ENCODE measurements around the gene ZRANB1.
A peak's percentile ranks its signal among the peaks of the same experiment; 100 is the strongest.
"Not testable (repeated sequence)": the region's sequence is repeated elsewhere in the genome, so short reads cannot be mapped to it uniquely, and the experiment has no call there.

ZRANB1 gene

DNA sequence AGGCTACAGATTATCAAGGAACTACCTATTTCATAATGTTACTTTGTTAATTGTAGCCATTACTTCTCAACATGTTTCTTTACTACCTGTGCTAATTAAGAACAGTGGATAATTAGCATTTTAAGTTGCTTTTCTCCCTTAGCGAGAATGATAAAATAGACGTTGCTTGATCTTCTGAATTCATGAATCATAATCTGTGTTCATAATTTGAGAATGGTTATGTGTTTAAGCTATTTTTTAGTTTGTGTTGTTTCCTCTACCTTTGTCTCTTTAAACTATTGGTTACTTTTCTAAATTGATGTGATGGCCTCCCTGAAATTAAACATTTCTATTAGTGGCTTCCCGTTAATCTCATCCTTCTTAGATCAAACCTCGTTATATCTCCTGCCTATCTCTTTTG lies at the start of gene ZRANB1:
ZRANB1 (plus strand) TSS at position 301 of the 400 bp plus-strand sequence. CDS start 371 bp downstream, outside the sequence.
- DNase-seq = no peak

DNA sequence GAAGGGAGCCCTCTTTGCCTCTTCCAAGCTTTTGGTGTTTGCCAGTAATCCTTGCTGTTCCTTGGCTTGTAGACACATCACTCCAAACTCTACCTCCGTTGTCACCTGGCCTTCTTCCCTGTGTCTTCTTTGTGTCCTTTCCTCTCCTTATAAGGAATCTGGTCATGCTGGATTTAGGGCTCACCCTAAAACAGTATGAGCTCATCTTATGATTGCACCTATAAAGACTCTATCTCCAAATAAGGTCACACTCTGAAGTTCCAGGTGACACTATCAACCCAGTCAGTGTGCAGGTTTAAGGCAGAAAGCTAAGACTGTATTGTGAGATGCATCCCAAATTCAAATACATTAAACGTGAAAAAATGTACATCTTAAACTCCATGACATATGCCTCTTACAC lies 49.0 kb upstream of the ZRANB1 start:
- no peak for DNase-seq

DNA sequence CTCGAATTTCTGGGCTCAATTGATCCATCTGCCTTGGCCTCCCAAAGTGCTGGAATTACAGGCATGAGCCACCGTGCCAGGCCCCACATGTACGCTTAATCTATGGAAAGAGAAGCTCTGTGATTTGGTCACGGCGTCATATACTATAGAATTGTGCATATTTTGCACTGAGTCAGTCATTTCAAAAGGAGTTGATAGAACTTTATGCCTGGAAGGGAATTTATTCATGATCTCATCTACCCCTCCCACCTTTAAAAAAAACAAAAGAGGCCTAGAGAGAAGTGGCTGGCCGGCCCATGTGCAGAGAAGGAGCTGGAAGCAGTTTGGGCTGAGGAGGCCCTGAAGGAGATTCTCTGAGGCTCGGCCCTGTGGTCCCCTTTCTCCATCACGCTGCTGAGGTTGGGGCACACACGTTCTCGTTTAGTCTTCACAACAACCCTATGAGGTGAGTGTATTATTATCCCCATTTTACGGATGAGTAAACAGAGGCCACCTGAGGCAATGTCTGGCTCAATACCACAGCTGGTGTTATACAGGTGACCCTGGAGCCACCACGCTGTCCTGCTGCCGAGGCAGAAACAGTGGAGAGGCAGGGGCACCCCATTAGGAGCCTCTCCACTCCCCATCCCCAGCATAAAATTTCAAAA lies 47.2 kb upstream of the ZRANB1 start:
- DNase-seq = no peak

DNA sequence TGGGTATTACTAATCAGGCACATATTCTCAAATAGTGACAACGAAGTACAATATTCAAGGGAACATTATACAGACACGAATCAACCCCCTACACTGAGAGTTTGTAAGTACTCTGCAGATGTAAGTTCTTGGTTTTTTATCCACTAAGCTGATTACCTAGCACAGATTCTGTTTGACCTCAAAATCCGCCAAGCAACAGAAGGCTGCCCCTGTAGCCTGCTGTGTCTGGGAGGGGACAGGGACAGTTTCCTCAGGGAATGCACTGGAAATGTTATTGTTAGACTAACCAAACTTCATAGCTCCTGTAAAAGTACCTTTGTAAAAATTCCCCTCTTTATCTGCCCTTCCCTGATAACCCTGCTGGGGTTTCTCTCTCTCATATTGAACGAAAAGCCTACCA lies 45.2 kb upstream of the ZRANB1 start:
- DNase-seq = no peak

DNA sequence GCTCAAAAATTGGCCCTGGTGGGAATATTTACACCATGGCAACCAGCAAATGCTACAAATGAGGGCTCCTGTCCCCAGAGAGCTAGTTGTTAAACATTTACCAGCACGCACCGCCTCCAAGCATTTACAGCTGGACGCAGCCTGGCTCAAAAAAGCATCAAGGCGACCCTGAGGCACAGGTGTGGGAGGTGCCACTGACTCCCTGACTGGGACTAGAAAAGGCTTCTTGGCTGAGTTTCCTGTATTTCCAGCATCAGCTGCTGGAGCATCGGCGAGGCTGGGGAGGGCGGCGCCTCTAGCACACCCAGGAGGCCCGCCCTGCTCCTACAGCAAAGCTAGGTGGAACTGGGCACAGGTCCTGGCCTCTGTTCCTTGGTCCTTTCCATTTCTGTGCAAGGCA lies 43.5 kb upstream of the ZRANB1 start:
- DNase-seq = no peak

DNA sequence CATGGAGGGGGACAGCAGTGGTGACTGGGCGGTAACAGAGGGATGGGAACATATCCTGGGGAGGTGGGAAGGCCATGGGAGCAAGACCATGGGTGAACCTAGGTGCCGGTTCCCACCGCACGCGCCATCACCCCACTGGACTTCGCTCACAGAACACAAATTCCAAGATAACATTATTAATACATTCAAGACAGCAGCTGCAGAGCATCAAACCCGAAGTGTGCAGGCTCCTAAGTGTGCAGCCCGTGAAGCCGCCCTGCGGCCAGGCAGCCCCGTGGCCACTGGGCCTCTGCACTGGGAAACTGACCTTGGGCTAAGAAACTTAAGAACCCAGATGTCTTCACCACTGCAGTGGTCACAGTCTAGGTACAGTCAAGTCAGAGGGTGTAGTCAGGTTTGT lies 42.8 kb upstream of the ZRANB1 start:
- no peak for DNase-seq

DNA sequence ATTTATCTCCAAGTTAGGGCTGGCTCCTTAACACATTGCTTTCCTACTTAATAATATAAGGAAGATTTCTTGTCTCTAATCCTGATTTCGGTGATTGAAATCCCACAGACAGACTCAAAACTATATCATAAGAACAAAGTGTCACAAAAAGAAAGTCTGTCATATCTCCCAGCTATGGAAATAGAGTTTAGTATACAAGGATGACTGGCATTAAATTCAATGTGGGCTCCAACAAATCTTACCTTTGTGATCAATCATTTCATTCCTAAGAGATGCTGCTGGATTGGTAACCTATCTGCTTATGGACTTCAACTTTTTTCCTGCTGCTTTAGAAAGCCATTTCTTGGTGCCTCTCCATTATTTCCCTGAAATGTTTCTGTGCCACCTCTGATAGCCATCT lies 39.5 kb upstream of the ZRANB1 start:
- no peak for DNase-seq

DNA sequence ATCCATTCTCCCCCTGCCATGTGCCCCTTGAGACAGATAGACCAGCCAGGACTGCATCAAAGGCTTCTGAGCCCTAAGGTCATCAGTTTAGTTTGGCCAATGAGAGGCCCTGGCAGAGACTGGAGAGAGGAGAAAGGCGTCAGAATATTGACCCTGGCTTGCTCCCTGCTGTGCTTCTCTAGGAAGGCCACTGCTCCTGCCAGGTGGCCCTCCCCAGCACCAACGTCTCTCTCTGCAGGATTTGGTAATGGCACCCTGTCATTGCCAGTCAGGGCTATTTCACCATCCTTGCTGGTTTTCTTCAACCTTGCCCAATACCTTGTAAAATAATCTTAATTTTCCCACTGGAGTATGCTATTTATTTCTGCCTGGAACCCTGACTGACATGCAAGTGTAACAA lies 38.8 kb upstream of the ZRANB1 start:
- DNase-seq = no peak

DNA sequence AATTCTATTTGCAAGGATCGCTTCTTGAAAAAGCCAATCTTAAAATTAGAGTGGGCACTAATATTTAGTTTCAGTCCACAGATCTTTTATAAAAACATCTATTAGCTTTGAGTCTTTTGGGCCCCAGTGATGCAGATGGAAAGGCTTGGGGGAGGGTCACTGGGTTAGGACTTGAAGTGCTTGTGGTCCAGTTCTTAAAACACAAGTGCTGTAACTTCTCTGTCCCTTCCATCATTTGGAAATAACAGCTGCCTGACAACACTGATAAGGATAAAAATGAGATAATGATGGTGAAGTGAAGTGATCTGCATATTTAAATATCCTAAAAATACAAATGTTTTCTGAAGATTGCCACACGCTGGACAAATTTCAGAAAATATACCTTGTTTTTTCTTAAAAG lies 37.1 kb upstream of the ZRANB1 start:
- DNase-seq = no peak

DNA sequence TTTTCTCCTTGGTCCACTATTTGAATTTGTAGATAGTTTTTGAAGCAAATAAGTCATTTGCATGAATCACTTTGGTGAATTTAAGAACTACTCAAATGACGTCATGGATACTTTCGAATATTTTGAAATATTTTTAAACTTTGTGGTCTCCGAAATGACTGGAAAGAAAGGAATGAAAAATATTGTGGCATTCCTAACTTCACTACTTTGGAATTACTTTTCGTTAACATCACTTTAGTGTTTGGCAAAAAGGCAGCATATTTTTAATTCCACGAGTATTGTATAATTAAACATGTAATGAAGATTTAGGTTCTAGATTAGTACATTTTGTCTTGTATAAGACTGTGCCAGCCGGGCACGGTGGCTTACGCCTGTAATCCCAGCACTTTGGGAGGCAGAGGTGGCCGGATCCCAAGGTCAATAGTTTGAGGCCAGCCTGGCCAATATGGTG lies 35.3 kb upstream of the ZRANB1 start:
- DNase-seq = no peak

DNA sequence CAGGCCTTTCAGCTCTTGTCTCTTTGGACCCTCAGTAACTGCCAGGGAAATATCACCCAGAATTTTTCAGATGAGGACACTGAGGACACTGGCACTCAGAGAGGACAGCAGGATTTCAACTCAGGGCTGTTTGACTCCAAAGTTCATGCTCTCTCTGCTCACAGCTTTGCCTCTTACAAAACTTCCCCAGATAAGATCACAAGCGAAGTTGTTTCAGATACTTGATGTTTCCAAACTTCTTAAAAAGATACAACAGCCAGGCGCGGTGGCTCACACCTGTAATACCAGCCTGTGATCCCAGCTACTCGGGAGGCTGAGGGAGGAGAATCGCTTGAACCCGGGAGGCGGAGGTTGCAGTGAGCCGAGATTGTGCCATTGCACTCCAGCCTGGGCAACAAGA lies 32.4 kb upstream of the ZRANB1 start:
- no peak for DNase-seq

DNA sequence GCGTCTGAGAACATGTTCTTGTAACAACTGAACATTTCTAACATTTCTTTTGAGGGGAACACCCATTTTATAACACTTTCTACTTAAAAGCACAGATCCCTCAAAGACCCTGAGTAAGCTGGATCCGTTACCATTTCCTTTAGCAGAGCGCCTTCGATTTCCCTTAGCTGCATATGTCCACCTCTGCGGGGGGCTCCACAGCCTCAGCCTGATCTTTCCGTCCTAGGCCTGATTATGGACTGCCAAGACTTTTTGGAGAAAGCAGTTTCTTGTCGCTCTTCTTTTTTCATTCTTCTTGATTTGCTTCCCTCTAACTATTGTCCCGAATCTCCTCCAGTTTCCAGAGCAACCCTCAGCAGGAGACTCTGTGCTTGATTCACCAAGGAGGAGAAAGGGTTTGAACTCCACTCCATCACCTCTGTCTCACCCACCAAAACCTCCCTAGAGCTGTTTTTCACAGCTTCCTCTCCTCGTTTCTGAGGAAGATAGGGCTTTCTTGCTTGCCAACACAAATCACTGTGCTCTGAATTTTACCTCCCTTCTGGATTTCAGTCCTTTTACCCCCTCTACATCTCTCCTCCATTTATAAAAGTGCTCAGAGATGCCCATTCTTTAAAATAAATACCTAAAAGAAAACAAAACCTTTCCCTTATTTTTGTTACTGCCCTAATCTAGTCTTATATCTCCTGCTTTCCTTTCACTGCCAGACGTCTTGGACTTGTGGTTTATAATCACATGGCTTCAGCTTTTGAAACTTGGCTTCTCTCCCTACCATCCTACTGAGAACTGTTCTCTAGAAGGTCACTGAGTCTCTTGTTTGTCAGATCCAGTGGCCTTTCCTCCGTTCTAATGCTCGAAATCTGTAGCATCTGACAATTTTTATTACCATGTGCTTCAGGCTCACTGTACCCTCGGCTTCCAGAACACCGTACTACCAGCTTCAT lies 30.5 kb upstream of the ZRANB1 start:
- DNase-seq = no peak

DNA sequence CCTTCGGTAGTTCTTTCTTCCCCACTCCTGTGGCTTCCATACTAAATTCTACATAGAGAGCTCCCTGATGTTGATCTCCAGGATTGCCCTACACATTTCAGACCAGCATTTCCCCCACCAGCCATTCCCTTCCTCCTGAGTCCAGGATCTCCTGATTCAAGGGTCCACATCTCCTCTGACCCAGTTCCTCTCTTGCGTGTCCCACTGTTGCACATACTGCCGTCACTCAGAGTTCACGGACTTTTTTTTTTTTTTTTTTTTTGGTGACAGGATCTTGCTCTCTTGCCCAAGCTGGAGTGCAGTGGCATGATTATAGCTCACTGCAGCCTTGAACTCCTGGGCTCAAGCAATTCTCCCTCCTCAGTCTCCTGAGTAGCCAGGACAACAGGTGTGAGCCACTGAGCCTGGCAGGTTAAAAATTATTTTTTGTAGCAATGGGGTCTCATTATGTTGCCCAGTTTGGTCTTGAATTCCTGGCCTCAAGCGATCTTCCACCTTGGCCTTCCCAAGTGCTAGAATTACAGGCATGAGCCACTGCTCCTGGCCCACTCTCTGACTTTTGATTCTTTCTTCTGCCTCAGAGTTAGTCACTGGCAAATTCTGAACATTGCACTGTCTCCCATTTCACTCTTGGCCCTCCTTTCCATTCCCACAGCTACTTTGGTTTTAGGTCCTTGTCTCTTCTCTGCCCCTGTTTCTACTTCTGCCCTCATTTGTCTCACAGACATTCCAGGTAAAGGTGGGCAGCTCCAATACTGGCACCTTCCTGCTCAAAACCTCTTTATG lies 29.6 kb upstream of the ZRANB1 start:
- no peak for DNase-seq

DNA sequence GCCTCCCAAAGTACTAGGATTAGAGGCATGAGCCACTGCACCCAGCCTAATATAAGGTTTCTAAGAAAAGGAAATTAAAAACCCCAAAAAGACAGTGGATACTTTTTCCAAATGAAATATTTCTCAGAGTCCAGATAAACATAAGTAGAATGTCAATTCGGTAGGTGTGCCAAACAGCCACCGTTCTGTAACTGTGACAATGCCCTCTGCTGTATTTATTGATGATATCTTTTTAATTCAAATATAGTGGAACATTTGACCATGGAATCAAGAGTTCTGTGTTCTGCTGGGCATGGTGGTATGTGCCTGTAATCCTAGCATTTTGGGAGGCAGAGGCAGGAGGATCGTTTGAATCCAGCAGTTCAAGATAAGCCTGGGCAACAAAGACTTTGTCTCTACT lies 28.8 kb upstream of the ZRANB1 start:
- DNase-seq = no peak

DNA sequence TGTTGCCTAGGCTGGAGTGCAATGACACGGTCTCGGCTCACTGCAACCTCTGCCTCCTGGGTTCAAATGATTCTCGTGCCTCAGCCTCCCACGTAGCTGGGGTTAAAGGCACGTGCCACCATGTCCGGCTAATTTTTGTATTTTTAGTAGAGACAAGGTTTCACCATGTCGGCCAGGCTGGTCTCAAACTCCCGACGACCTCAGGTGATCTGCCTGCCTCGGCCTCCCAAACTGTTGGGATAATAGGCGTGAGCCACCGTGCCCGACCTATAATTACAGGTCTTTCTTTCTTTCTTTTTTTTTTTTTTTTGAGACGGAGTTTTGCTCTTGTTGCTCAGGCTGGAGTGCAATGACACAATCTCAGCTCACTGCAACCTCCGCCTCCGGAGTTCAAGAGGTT lies 27.5 kb upstream of the ZRANB1 start:
- not testable (repeated sequence) for DNase-seq

DNA sequence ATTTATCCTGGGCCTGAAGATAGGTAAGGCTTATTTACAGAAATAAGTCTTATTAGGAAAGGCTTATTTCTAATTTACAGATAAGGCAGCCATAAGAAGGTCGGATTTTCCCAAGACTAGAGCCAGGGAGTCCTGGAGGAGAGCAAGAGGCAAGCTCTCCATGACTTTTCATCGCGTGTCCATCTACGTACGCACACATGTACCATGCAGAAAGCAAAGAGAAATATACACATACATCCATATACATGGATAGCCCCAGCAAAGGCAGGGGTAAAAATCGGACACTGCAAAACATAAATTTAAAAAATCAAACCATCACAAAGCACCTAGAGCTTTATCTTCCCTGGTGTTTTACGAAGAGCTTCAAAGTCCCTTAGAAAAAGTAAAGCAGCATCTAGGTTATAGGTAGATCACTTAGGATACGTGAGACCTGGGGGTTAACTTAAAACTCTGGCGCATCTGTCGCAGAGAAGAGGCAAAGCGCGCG lies 25.8 kb upstream of the ZRANB1 start:
- DNase-seq = peak; percentile 49

DNA sequence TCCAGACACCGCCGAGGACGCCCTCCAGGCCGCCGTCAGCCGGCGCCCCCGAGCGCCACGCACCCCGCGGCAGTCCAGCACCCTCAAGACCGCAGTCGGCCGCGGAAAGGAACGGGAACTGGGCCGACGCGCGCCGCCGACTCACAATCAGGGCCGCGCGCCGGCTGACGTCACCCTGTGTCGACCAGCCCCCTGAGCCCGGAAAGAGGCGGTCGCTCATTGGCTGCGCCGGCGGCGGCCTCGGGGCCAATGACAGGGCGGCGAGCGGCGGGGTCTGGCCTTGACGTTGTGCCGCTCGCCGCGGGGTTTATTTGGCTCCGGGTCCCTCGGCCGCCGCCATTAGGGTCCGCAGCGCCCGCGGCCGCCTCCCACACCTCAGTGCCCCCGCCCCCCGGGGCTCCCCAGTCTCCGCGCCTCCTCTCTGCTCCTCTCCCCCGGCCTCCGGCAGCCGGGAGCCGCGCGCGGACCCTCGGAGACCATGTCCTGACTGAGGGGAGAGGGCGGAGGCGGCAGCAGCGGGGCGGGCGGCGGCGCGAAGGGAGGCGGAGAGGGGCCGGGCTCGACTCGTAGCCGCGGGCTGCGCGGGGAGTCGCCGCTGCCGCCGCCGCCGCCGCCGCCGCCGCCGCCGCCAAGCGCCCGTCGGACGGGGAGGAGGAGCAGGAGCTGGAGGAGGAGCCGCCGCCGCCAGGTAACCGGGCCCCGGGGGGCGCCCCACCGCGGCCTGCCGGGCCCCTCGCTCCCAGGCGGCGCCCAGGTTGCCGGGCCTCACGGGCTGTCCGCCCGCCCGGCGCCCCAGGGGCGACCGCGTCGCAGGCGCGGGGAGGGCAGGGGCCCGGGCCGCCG lies 25.1 kb upstream of the ZRANB1 start:
- peak; percentile 79 for DNase-seq

DNA sequence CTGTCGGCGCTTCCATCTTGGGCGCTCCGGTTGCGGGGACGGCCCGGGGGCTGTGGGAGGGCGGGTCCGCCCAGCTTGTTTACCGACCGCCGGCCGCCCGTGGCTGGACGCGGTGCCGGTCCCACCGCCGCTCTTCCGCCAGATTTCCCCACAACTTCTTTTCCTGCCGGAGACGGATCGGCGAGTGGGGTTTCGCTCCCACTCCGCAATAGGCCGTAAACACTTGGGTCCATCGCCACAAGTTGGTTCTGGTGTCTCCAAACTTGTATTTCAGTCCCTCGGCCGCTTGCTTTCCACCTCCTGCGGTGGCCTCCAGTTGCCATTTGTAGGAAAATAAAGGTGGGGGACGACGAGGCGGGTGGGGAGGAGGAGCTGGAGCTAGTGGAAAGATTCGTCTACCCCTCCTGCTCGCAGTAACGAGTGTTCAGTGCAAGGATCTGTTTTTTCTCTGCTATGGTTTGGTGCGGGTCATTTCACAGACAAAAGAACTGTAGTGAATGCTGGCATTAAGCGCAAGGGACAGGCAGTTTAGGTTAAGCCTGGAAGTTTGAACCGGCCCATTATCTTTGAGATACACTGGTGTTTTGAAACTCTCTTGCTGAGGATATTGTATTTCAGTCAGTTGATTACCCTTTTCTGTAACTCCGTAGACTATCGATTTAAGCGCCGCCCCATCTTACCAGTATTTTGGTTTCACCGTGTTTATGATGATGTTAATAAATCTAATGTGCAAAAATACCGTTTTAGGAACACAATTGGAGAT lies 24.3 kb upstream of the ZRANB1 start:
- DNase-seq = no peak

DNA sequence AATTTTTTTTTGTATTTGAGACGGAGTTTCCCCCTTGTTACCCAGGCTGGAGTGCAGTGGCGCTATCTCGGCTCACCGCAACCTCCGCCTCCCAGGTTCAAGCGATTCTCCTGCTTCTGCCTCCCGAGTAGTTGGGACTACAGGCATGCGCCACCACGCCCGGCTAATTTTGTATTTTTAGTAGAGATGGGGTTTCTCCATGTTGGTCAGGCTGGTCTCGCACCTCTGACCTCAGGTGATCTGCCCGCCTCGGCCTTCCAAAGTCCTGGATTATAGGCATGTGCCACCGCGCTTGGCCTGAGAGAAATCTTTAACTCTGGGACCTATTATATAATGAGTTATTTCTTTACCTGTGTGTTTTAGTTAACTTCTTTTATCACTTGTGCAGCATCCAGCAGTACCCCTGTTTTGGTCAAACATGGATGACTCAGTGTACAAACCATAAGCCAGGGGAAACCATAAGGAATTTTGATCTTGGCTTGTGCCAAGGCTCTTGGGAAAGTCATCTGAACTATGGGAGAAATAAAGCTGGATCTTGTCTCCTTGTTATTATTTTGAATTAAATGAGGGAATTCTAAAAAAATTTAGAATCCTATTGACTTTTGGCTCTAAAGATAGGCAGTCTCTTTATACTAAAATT lies 23.6 kb upstream of the ZRANB1 start:
- no peak for DNase-seq

DNA sequence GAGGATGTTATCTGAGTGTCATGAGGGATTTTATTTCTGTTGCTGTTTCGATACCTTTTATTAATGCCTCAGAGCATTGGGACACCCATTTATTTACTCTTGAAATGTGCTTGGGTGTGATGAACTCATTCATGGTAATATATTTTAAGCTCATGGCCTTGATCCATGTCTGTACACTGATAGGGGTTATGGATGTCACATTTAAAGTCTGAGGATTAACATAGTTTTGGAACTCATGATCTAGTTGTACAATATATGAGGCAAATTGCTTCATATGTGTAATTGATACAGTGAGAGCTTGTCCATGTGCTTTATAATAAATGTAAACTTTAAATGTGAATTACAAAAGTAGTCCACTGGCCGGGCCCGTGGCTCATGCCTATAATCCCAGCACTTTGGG lies 23.0 kb upstream of the ZRANB1 start:
- DNase-seq = no peak

DNA sequence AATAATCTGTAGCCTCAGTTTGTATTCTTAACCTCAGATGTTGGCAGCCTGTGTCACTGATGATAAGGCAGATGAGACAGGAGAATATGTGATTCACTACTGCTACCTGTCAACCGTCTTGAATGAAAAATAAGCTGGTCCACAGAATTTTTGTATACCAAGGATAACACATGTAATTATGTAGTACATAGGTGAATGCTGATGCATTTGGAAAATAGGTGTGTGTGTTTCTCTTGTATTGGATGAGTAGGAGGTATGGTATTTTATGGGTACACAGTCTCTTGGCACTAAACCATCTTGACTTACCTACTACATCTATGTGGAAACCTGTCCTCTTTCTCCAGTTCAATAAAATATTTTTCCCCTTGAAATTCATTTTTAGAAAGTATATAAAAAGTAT lies 20.7 kb upstream of the ZRANB1 start:
- DNase-seq = no peak
